HG02759 (cell line): ENCODE measurements around the gene IQSEC1.

ENCODE experiments used
- ATAC-seq: cut with Tn5 transposase; IDR thresholded peaks from one replicate; pipeline ENCODE4 v1.9.1; 2021; ENCODE audit warnings: mild to moderate bottlenecking, moderate library complexity; ENCODE audit not compliant: unreplicated experiment

The IQSEC1 gene

DNA sequence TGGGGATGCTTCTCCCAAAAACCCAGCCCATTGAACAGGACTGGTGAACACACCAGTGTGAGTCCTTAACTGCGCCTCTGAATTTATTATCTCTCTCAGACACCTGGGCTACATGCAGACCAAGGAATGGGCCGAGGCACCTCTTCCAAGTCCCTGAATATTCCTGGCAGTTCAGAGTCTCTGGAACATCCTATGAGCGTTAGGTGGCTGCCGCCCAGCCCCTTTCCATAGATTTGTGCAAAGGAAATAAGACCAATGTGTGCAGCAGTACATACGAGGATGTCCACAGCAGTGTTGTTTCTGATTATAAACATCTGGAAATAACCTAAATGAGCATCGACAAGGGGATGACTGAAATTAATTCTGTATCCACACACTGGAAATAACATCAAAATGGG is 127.0 kb downstream of the IQSEC1 start:
- no peak for ATAC-seq

DNA sequence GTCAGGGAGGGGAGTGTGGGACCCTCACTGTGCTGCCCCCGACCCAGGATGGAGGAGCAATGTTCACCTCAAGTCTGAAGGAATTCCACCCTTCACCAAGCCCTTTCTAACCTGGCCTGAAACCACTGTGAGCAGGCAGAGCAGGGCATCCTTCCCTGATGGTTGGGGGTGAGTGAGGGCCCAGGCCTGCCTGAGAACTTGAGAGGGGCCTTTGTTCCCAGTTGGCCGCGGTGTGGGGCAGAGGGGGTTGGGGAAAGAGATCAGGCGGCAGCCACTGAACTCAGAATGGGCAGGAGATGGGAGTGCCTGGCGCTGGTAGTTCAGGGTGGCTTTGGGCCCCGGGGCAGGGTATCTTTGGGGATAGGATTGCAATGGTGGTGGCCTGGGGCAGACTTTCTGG is 128.4 kb downstream of the IQSEC1 start:
- ATAC-seq: no peak

DNA sequence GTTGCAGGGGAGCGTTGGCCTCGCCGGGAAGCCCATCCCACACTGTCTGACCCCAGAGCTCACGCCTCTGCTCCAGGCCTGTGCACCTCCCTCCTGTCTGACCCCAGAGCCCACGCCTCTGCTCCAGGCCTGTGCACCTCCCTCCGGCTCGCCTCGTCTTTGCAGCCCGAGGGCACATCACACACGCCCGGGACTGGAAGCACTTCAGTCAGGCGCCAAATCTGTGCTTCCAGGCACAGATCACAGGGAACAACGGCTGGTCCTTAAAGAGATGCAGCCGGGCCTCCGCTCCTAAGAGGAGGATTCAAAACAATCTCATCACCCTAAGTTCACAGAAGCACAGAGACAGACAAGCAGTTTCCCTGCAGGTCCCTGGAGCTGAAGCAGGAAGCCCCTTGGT is 128.8 kb downstream of the IQSEC1 start:
- ATAC-seq: no peak

DNA sequence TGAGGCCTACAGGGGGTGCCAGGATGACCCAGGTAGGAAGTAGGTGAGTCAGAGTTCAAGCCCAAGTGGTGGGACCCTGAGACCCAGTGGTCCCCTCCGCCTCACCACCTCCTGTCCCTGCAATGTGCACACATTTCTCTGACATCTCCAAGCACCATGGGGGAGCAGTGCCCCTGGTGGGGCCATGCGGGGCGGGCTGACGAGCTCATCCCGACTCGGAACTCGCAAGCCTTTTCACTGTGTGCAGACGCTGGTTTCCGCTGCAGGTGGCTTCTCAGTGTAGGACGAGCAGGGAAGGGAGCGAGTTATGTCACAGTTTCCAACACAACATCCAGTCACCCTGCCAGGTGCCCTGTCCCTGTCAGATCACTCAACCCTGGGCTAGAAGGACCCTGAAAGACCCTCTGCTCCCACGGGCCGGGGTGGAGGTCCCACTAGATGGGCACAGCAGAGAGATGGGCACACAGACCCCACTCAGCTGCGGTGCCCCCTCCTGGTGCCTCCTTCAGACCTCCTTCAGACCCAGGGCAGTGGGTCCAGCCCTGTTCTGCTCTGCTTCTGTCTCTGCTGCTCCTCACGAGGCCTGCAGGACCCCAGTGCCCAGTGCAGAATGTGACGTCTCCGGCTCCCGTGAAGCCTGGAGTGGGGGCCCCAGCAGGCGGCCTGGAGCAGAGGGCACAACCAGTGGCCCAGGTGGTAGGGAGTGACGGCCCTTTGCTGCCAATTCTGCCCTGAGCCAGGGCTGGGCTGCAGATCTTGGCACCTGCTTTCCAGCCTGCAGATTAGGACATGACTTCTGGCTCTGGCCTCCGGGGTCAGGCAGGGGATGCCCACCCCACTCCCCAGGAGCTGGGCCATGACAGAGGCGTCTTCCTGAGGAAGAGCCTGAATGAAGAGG is 129.9 kb downstream of the IQSEC1 start:
- ATAC-seq: no peak

DNA sequence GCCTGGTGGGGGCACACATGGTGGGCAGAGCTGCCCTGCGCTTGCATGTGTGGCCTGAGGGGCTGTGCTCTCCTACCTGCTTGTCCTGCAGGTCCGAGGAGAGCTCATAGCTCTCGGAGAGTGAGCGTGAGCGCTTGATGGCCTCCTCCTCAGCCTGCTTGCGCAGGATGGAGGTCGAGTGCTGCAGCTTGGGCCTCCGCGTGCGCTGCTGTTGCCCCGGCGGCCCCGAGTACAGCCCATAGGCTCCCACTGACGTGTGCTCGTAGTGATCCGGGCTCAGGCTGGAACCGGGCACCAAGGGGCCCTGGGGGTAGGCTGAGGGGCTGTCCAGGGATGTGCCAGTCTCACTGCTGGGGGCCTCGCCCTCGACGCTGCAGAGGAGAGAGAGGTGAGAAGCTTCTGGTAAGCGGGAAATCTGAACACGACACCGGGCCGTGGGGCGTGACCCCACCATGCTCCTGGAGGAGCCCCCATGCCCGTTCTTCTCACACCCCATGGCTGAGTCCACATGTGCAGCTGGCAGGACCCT is 131.7 kb downstream of the IQSEC1 start:
- no peak for ATAC-seq

DNA sequence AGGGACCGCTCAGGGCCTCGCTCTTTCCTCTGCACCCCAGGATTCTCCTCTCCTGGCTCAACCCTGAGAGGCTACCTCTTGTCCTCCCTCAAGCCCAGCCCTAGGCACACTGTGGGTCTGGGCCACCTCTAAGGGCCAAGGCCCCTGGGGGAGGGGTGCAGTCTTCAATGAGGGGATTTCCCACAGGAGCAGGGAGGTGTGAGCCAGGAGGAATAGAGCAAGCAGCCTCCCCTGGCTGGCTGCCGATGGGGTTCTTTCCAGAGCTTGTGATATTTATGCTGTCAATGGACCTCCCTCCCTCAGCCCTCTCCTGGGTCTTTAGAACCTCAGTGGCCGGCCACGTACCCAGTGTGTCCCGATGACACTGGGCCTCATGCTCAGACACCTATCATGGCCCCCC is 132.4 kb downstream of the IQSEC1 start:
- ATAC-seq: no peak

DNA sequence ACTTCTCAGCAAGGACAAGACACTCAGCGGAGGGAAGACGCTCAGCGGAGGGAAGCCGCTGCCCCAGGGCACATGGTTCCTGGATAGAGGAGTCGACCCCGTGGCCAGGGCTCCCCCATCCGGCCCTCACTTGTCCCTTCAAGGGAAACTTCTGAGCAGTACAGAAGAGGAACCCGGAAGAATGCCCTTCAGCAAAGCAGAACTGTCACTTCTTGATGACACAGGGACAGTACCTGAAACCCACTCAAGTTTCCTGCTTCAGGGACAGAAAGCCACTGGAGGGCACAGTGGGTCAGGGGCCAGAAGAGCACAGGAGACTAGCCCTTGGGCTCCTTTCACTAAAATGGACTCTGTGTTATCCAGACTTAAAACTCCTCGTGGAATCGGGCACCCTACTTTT is 134.1 kb downstream of the IQSEC1 start:
- ATAC-seq: no peak

DNA sequence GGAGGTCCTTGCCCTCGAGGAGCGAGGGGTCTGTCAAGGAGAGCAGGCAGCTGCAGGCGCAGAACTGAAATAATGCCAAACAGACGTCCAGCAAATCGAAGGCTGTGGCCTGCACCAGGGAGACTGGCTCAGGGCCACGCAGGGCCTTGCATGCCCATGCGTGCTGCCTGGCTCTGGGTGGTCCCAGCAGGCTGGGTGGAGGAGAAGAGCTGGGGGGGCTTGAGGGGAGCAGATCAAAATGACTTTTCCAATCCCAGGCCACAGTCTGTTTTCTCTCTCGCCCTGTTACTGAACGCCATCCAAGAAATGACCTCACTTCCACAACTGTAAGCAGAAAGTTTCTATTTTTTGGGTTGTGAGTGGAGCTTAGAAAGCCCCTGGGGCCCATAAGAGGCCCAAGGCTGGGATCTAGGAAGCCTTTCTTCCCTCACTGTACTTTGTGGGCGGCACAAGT is 134.9 kb downstream of the IQSEC1 start:
- no peak for ATAC-seq

DNA sequence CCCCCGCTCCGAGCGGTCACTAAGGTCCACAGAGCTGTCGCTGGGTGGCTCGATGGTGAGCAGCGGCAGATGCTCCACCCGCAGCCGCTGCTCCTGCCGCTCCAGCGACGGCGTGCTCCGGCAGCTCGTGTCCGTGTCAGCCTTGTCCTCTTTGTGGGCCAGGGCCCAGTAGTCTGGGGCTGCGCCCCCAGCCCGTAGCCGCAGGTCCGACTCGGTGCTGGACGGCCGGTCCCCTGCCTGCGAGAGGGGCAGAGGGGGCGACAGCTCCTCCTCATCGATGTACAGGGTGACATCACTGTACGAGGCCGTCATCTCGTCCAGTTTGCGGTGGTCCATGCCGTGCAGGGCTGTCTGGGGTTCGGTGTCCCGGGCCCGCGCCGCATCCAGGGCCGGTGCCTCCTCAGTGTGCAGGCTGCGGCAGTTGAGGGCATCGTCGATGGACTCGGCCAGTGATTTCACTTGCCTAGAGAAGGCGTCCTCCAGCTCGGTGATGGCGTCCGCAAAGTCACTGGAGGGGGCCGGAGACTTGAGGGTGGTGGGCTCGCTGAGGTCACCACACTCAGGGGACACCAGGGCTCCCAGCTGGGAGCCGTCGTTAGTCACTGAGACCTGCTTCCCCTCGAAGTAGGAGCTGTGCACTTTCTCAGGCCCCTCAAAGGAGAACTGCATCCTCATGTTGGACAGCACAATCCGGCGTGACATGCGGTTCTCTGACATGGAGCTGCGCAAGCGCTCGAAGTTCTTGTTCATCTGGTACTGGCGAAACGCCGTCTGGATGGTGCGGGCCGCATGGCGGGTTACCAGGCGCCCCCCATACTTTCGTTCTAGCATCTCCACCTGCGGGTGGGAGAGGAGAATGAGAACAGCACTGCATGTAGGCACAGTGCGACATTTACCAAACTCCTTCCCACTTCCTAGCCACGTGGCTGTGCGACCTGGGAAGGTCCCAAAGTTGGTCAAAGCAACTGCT is 137.1 kb downstream of the IQSEC1 start:
- no peak for ATAC-seq

DNA sequence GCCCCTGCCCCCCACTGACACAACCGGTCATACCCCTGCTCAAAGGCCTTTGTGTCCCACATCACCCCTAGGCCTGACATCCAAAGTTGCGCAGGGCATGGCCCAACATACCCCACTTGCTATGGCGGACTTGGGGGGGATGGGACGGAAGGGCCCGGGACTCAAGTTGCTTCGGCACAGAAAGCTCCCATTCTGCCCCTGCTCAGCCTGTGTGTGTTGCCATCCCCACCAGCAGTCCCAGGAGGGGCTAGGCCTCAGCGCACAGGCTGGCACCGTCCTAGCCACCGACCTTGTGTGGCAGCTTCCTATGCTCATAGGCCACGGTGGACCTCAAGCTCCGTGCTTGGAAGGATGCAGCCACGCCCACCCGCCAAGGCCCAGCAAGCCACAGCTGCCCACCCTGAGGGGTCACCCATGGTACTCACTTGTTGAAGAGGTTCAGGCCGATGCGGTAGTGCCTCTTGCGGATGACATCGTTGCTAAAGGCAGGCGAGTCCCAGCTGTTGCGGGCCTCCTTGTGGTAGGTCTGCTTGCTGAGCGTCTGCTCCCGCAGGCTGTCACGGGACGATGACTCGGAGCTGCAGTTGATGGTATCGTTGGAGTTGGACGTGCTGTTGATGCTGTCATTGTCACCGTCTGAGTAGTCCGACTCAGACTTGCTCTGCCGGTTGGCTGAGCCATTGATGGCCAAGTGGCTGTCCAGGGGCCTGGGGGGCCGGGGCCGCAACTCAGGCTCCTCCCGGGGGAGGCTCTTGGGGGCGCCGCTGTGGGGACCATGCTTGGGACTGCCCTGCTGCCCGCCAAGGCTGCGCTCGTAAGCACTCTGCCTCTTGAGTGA is 138.0 kb downstream of the IQSEC1 start:
- ATAC-seq: no peak

DNA sequence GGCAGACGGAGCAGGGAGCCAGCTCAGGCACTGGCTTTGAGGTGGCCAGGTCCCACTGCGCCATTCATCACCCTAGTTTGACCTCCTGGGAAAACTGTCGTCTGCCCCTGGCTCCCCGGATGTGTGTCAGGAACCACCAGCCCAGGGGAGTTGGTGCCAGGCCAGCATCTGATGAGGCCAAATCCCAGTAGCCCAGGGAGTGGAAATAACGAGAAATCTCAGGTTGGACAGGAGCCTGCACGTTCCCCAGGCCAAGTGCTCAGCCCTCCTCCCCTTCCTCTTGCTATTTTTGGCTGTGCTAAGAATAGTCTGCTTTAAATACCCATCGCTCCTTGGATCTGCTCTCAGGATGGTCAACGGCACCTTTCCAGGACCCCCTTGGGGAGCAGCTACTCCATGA is 138.8 kb downstream of the IQSEC1 start:
- ATAC-seq: no peak

DNA sequence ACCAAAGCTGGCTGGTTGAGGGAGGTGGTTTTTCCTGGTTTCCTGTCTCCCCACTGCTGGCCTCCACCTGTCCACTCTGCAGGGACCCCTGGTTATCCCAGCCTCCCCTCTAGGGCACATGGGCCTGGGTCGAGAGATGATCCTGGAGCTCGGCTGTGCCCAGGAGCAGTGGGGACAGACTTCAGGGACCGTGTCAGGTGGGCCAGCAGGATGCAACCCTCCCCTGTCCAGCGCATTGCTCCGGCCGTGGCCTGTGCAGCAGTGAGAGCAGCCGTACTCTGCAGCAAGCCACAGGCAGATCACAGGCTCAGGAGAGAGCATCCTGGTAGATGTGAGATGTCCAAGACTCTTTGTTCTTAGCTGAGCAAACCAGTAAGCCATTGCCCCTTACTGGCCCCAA is 139.3 kb downstream of the IQSEC1 start:
- no peak for ATAC-seq

DNA sequence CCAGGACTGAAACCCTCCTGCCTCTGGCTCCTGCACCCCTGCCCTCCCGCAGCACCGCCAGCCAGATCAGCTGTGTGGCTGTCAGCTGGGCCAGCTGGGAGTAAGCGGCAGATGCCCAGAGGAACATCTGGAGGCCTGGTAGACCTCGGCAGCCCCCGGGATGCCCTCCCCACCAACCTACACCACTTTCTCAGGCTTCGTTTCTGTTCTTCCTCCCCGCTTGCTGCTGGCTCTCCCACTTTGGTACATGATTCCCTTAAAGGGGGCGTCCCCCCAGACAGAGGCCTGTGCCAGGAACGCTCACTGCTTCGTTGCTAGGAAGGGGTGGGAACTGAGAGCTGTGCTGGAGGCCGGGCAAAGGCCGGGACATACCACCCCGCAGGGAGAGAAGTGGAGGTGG is 140.5 kb downstream of the IQSEC1 start:
- no peak for ATAC-seq

DNA sequence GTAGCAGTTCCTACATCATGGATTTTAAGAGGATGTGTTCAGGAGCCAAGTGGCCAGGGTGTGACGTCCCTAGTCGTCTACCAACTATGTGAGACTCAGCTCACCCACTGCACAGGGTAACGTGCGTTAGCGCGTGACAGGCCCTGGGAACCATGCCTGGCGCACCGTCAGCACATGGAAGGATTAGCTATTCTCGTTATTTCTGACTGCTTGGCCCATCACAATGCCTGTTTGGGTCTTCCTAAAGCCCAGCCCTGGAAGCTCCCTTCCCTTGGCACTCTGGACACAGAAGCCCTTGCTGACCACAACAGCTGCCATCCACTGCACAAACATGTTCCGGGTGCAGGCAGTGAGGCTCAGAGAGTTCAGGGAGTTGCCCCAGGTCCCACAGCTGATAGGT is 140.9 kb downstream of the IQSEC1 start:
- no peak for ATAC-seq

DNA sequence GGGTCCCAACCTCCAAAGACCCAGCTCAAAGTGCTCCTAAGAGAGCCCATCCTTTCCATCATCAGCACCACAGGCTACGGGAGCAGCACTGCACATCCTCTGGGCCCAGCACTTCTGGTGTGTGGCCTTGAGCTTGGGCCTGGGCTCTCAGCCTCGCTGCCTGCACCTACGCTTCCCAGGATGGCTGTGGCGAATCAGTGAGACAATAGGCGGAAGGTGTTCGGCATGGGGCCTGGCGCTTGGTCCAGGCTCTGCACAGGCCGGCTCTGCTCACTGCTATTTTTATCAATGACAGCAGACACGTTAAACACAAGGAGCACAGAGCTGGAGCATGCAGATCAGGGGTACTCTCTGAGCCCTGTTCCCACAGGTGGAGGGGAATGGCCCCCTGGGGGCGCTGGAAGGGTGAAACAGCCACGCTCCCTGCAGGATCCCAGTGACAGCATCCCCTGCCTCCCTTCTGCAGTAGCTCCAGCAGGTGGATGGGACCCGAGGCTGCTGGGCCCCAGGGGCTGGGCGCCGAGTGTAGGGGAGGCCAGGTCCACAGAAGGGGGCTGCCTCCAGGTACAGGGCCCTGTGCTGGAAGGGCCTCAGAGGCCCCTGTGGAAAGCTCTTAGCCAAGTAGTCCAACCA is 141.8 kb downstream of the IQSEC1 start:
- ATAC-seq: no peak

DNA sequence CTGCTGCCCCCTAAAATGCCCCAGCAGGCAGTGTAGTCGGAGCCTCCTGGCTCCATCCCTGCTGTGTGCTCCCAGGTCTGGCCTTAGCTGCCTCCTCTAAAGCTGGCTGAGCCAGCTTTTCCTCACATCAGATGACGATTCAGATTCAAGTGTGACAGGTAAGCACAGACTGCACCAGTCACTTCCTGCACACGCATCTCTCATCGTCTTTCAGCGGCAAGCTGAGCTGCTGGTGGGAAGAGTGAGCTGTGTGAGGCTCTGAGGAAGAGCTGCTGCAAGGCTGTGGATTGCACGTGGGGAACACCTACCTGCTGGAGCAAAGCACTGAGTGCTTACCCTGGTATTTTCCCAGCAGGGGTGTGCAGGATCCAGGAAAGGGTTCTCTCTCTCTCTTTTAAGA is 143.4 kb downstream of the IQSEC1 start:
- ATAC-seq: no peak

DNA sequence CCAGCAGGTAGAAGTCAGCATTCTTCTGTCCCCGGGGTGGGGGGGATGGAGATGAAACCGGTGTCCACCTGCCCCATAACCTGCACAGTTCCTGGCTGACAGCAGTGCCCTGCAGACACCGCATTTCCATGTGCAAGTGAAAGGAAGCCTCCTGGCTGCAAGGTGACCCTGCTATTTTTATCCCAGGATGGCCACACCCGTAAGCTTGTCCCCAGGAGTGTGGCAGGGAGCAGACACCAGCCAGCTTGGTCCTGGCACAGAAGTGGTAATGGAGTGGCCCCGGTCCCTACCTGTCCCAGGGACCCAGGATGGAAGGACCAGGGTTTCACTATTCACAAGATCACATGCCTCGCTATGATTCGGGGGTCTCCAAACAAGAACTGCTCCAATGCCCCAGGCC is 146.6 kb downstream of the IQSEC1 start:
- ATAC-seq: no peak

DNA sequence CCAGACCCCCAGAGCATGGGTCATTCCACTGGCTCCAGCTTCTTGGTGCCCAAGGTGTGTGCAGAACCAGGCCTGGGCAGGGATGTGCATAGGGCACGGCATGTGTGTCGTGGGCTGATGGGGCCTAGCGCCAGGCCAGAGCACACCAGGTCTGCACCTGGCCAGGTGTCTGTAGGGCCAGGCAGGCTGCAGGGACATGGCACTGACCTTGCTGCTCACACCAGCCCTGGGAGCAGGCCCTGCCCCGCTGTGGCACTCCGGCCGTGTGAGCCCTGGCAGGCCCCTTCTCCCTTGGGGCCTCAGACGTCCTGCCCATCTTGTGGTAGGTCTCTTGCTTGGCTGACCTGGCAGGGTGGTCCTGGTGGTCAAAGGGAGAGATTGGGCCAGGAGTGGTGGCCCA is 147.6 kb downstream of the IQSEC1 start:
- ATAC-seq: no peak

DNA sequence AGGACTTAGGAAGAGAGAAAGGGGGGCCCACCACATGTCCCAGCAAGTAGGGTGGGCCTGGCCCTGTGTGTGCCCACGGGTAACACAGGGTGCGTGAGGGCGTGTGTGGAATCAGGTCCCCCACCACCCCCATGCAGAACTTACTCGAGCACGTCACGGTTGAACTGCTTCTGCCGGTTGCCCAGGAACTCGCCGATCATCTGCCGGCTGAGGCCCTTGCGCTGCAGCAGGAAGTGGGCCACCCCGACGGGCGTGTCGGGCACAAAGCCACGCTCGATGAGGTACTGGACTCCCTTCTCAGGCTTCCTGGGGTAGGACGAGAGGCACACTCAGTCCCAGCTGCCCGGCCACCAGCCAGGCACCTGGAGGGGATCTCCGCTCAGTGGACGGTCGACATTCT is 148.8 kb downstream of the IQSEC1 start:
- no peak for ATAC-seq

DNA sequence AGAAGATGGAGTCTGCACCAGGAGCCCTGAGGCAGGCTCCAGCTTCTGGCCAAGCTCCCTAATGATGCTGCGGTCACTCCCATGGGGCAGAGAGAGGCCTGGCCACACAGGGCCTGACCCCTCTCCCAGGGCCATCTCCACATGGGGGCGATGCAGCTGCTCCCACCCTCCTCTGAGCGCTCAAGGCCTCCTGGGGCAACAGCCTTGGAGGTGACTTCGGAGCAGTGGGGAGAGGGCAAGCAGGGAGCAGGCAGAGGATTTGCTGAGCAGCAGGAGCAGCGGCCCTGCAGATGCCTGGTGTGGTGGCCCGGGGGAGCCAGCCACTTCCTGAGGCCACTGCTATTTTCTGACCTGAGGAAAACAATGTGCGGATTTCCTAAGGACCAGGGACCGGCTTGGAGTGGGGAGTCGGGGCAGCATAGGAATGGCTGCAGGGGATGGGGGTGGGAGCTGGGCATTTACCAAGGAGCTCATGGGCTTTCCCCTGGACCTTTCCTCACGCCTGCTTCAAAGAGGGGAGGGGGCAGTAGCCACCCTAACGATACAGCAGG is 150.3 kb downstream of the IQSEC1 start:
- no peak for ATAC-seq
